Measurements from ENCODE around the gene SAMD14. TPM values are rescaled to one million over a fixed set of nuclear protein-coding genes. Genes with fewer than 3 reads are reported as not detected.

SAMD14 gene
- polyA plus RNA-seq, 2 of the 4 experiments (the other 2 are of a cell fraction) = 0.12 to 0.75 TPM

DNA sequence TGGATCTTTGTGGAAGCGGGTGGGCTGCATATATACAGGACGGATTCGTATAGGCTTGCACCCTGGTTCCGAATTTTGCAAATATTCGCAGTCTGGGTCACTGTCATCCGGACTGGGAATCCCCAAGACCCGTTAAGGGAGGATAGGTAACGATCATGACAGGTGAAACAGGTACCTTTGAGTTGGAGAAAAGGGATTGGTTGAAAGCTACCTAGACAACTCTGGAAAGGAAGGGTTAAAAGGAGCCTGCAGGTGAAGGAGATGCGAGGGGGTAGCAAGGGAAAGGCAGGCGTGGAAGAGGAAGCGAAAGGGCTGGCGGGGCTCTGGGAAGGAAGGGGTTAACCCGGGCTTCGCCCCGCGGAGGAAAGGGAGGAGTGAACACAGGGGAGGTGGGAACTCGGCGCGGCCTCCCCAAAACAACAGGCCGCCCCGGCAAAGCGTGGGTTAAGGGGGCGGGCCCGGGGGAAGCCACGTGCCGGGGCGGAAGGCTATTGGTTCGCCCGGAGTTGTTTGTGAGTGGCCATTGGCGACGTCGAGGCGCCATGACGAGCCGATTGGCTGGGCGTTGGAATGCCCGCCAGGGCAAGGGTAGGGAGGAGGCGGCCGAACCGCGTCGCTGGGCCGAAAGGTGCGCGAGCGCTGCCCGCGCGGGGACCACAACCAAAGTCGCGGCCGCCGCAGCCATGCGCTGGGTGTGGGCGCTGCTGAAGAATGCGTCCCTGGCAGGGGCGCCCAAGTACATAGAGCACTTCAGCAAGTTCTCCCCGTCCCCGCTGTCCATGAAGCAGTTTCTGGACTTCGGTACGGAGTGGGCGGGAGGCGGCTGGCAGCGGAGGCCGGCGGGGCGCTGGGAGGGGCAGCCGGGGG lies 35.0 kb downstream of the SAMD14 start, which contains the start of gene PDK2 (continued):
- 0 out of 3 replicates have a peak, but pooled peaks have one; percentile 12 for TF ChIP-seq SMC3 (IDR thresholded peaks at IDR 0.05)
- TF ChIP-seq KDM1A (IDR thresholded peaks at IDR 0.05; ENCODE audit: low read depth) = no peak
- peak; percentile 68; the same call in 1 of the 2 replicates for TF ChIP-seq HOXA7 (CRISPR knock-in tag; IDR thresholded peaks at IDR 0.05)
- 0 out of 2 replicates have a peak, but pooled peaks have one; percentile 54 for TF ChIP-seq TP53 (CRISPR knock-in tag; IDR thresholded peaks at IDR 0.05)
- TF ChIP-seq JUN (IDR thresholded peaks at IDR 0.05) = peak; percentile 17 to 25; a peak in 1 of 5 replicates
- TF ChIP-seq, protein P1, sequence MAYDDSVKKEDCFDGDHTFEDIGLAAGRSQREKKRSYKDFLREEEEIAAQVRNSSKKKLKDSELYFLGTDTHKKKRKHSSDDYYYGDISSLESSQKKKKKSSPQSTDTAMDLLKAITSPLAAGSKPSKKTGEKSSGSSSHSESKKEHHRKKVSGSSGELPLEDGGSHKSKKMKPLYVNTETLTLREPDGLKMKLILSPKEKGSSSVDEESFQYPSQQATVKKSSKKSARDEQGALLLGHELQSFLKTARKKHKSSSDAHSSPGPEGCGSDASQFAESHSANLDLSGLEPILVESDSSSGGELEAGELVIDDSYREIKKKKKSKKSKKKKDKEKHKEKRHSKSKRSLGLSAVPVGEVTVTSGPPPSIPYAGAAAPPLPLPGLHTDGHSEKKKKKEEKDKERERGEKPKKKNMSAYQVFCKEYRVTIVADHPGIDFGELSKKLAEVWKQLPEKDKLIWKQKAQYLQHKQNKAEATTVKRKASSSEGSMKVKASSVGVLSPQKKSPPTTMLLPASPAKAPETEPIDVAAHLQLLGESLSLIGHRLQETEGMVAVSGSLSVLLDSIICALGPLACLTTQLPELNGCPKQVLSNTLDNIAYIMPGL (CRISPR knock-in tag; IDR thresholded peaks at IDR 0.05; ENCODE audit: borderline replicate concordance) = no peak
- TF ChIP-seq, protein P2, sequence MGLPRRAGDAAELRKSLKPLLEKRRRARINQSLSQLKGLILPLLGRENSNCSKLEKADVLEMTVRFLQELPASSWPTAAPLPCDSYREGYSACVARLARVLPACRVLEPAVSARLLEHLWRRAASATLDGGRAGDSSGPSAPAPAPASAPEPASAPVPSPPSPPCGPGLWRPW (IDR thresholded peaks at IDR 0.05) = no peak
- no peak for TF ChIP-seq ZC3H11A (IDR thresholded peaks at IDR 0.05)
- TF ChIP-seq MAFK (IDR thresholded peaks at IDR 0.05; ENCODE audit: partially characterized antibody) = no peak
- no peak for TF ChIP-seq ZFP36 (IDR thresholded peaks at IDR 0.05; ENCODE audit: borderline replicate concordance, partially characterized antibody)
- no peak for TF ChIP-seq SREBF2 (IDR thresholded peaks at IDR 0.05)
- TF ChIP-seq HOXB5 (CRISPR knock-in tag; IDR thresholded peaks at IDR 0.05) = no peak
- peak; percentile 81; the same call in 1 of the 2 replicates for TF ChIP-seq MAZ (IDR thresholded peaks at IDR 0.05; ENCODE audit: borderline replicate concordance, low read depth, low read length)
- peak; percentile 96 for TF ChIP-seq TFCP2L1 (CRISPR knock-in tag; IDR thresholded peaks at IDR 0.05)
- TF ChIP-seq CEBPB (IDR thresholded peaks at IDR 0.05) = no peak
- TF ChIP-seq EHMT2 (IDR thresholded peaks at IDR 0.05; ENCODE audit: low read depth) = no peak
- TF ChIP-seq FOSL2 (IDR thresholded peaks at IDR 0.05) = no peak
- TF ChIP-seq FOSL2 (CRISPR knock-in tag; IDR thresholded peaks at IDR 0.05) = 0 out of 2 replicates have a peak, but pooled peaks have one; percentile 13
- no peak for TF ChIP-seq EHF (CRISPR knock-in tag; IDR thresholded peaks at IDR 0.05)
- no peak for TF ChIP-seq NR3C1 (IDR thresholded peaks at IDR 0.05)
- TF ChIP-seq, protein P3, sequence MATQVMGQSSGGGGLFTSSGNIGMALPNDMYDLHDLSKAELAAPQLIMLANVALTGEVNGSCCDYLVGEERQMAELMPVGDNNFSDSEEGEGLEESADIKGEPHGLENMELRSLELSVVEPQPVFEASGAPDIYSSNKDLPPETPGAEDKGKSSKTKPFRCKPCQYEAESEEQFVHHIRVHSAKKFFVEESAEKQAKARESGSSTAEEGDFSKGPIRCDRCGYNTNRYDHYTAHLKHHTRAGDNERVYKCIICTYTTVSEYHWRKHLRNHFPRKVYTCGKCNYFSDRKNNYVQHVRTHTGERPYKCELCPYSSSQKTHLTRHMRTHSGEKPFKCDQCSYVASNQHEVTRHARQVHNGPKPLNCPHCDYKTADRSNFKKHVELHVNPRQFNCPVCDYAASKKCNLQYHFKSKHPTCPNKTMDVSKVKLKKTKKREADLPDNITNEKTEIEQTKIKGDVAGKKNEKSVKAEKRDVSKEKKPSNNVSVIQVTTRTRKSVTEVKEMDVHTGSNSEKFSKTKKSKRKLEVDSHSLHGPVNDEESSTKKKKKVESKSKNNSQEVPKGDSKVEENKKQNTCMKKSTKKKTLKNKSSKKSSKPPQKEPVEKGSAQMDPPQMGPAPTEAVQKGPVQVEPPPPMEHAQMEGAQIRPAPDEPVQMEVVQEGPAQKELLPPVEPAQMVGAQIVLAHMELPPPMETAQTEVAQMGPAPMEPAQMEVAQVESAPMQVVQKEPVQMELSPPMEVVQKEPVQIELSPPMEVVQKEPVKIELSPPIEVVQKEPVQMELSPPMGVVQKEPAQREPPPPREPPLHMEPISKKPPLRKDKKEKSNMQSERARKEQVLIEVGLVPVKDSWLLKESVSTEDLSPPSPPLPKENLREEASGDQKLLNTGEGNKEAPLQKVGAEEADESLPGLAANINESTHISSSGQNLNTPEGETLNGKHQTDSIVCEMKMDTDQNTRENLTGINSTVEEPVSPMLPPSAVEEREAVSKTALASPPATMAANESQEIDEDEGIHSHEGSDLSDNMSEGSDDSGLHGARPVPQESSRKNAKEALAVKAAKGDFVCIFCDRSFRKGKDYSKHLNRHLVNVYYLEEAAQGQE (IDR thresholded peaks at IDR 0.05) = no peak
- TF ChIP-seq FOXS1 (CRISPR knock-in tag; IDR thresholded peaks at IDR 0.05) = no peak
- peak; percentile 64 for TF ChIP-seq MYC (IDR thresholded peaks at IDR 0.05; ENCODE audit: borderline replicate concordance, low read length)
- no peak for TF ChIP-seq ZNF302 (CRISPR knock-in tag; IDR thresholded peaks at IDR 0.05)
- TF ChIP-seq RNF2 (IDR thresholded peaks at IDR 0.05; ENCODE audit: borderline replicate concordance, low read depth) = no peak
- TF ChIP-seq CHD2 (IDR thresholded peaks at IDR 0.05; ENCODE audit: low read length, partially characterized antibody) = peak; percentile 30
- peak; percentile 87 for TF ChIP-seq PHF8 (IDR thresholded peaks at IDR 0.05; ENCODE audit: borderline replicate concordance, low read depth)
- TF ChIP-seq NFE2L2 (conservative IDR thresholded peaks at IDR 0.05; ENCODE audit: low read length) = no peak
- TF ChIP-seq BHLHE40 (IDR thresholded peaks at IDR 0.05; ENCODE audit: low read depth, low read length) = peak; percentile 53; the same call in 1 of the 2 replicates
- TF ChIP-seq FOSB (CRISPR knock-in tag; IDR thresholded peaks at IDR 0.05) = no peak; the same call in 1 of the 2 replicates
- TF ChIP-seq CBX8 (IDR thresholded peaks at IDR 0.05) = no peak
- no peak for TF ChIP-seq HOXB13 (CRISPR knock-in tag; IDR thresholded peaks at IDR 0.05; ENCODE audit: low read depth)
- no peak for TF ChIP-seq JUNB (IDR thresholded peaks at IDR 0.05)
- TF ChIP-seq ZSCAN20 (CRISPR knock-in tag; IDR thresholded peaks at IDR 0.05) = no peak
- TF ChIP-seq, protein P4, sequence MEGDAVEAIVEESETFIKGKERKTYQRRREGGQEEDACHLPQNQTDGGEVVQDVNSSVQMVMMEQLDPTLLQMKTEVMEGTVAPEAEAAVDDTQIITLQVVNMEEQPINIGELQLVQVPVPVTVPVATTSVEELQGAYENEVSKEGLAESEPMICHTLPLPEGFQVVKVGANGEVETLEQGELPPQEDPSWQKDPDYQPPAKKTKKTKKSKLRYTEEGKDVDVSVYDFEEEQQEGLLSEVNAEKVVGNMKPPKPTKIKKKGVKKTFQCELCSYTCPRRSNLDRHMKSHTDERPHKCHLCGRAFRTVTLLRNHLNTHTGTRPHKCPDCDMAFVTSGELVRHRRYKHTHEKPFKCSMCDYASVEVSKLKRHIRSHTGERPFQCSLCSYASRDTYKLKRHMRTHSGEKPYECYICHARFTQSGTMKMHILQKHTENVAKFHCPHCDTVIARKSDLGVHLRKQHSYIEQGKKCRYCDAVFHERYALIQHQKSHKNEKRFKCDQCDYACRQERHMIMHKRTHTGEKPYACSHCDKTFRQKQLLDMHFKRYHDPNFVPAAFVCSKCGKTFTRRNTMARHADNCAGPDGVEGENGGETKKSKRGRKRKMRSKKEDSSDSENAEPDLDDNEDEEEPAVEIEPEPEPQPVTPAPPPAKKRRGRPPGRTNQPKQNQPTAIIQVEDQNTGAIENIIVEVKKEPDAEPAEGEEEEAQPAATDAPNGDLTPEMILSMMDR (IDR thresholded peaks at IDR 0.05) = no peak
- TF ChIP-seq, protein P5, sequence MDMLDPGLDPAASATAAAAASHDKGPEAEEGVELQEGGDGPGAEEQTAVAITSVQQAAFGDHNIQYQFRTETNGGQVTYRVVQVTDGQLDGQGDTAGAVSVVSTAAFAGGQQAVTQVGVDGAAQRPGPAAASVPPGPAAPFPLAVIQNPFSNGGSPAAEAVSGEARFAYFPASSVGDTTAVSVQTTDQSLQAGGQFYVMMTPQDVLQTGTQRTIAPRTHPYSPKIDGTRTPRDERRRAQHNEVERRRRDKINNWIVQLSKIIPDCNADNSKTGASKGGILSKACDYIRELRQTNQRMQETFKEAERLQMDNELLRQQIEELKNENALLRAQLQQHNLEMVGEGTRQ (IDR thresholded peaks at IDR 0.05) = peak; percentile 97

Data from A549 (cell line).